HL-60 (cell line): ENCODE data around the gene AVEN.

Experiments used
- CTCF ChIP-seq: IDR thresholded peaks from one replicate; pipeline ENCODE4 v1.5.1; 2011; ENCODE audit warnings: low read length, control low read depth, inconsistent platforms; ENCODE audit not compliant: insufficient read depth
- GABPA ChIP-seq: IDR thresholded peaks from 2 replicates; pipeline ENCODE4 v1.6.1; 2012; ENCODE audit warnings: low read depth
- POLR2AphosphoS5 ChIP-seq: IDR thresholded peaks from 2 replicates; pipeline ENCODE4 v1.6.1; 2012; ENCODE audit warnings: low read depth
- REST ChIP-seq: IDR thresholded peaks from 2 replicates; pipeline ENCODE4 v1.6.1; 2012; ENCODE audit warnings: low read depth; ENCODE audit not compliant: insufficient replicate concordance

GRCh38 chr15:33840615-33841014 lies 198.4 kb downstream of the AVEN start:
- TF ChIP-seq CTCF (no peak), POLR2AphosphoS5 (no peak), REST (no peak), GABPA (no peak)
